ENCODE measurements around the gene TCOF1. TPM values are rescaled to one million over a fixed set of nuclear protein-coding genes. Genes with fewer than 3 reads are reported as not detected.
A peak's percentile ranks its signal among the peaks of the same experiment; 100 is the strongest.

Gene TCOF1
- total and polyA plus RNA-seq, 2 donors from 2014 or later = 12.2 to 23.5 TPM

- no peak for TF ChIP-seq CTCF (IDR thresholded peaks at IDR 0.05; ENCODE audit: borderline replicate concordance, extremely low read depth, insufficient read depth)
- intact Hi-C loops (cut with DNase I) = no loop called here
- H3K27ac ChIP-seq (ENCODE audit: low read depth in 2 of 2, low read length in 2 of 2) = no peak overlapping the region
- no peak overlapping the region for H3K4me3 ChIP-seq (ENCODE audit: low read length in 3 of 3)
- H3K9ac ChIP-seq (ENCODE audit: low read length in 3 of 3) = no peak overlapping the region
- no peaks in the 10 kb centered on the region for H3K27me3 ChIP-seq (ENCODE audit: control insufficient read depth, insufficient read depth, low read length)
- peaks cover 11 to 12% (median 11%) of the 10 kb centered on the region in 3 donors for H3K4me1 ChIP-seq (ENCODE audit: control insufficient read depth in 2 of 3, insufficient read depth in 2 of 3, low read depth in 1 of 3, low read length in 3 of 3)
- DNase-seq = no peak
- H3K9me3 ChIP-seq (ENCODE audit: control insufficient read depth in 2 of 3, insufficient read depth in 1 of 3, low read length in 3 of 3) = no peaks in the 10 kb centered on the region
- FAIRE-seq = no peak
- peaks cover 19 to 43% (median 40%) of the 10 kb centered on the region in 3 donors for H3K36me3 ChIP-seq (ENCODE audit: control insufficient read depth in 2 of 3, insufficient read depth in 3 of 3, low read length in 3 of 3)
Measured at GRCh38 chr5:150446088-150446487, 88.6 kb downstream of the TCOF1 start.

GRCh38 chr5:150446583-150446982, 89.1 kb downstream of the TCOF1 start:
- no peak for TF ChIP-seq CTCF (IDR thresholded peaks at IDR 0.05; ENCODE audit: borderline replicate concordance, extremely low read depth, insufficient read depth)
- intact Hi-C loops (cut with DNase I) = no loop called here
- no peaks in the 10 kb centered on the region for H3K9me3 ChIP-seq (ENCODE audit: control insufficient read depth in 2 of 3, insufficient read depth in 1 of 3, low read length in 3 of 3)
- peaks cover 19 to 43% (median 40%) of the 10 kb centered on the region in 3 donors for H3K36me3 ChIP-seq (ENCODE audit: control insufficient read depth in 2 of 3, insufficient read depth in 3 of 3, low read length in 3 of 3)
- no peak overlapping the region for H3K9ac ChIP-seq (ENCODE audit: low read length in 3 of 3)
- FAIRE-seq (no peak), DNase-seq (no peak)
- H3K4me3 ChIP-seq (ENCODE audit: low read length in 3 of 3) = no peak overlapping the region
- no peak overlapping the region for H3K27ac ChIP-seq (ENCODE audit: low read depth in 2 of 2, low read length in 2 of 2)
- no peaks in the 10 kb centered on the region for H3K27me3 ChIP-seq (ENCODE audit: control insufficient read depth, insufficient read depth, low read length)
- H3K4me1 ChIP-seq (ENCODE audit: control insufficient read depth in 2 of 3, insufficient read depth in 2 of 3, low read depth in 1 of 3, low read length in 3 of 3) = peaks cover 11 to 12% (median 11%) of the 10 kb centered on the region in 3 donors

GRCh38 chr5:150447188-150447587, 89.7 kb downstream of the TCOF1 start:
- H3K27me3 ChIP-seq (ENCODE audit: control insufficient read depth, insufficient read depth, low read length) = no peaks in the 10 kb centered on the region
- no peak overlapping the region for H3K27ac ChIP-seq (ENCODE audit: low read depth in 2 of 2, low read length in 2 of 2)
- no peaks in the 10 kb centered on the region for H3K9me3 ChIP-seq (ENCODE audit: control insufficient read depth in 2 of 3, insufficient read depth in 1 of 3, low read length in 3 of 3)
- no peak overlapping the region for H3K4me3 ChIP-seq (ENCODE audit: low read length in 3 of 3)
- DNase-seq = no peak
- peaks cover 11 to 12% (median 11%) of the 10 kb centered on the region in 3 donors for H3K4me1 ChIP-seq (ENCODE audit: control insufficient read depth in 2 of 3, insufficient read depth in 2 of 3, low read depth in 1 of 3, low read length in 3 of 3)
- TF ChIP-seq CTCF (IDR thresholded peaks at IDR 0.05; ENCODE audit: borderline replicate concordance, extremely low read depth, insufficient read depth) = no peak
- peaks cover 19 to 43% (median 40%) of the 10 kb centered on the region in 3 donors for H3K36me3 ChIP-seq (ENCODE audit: control insufficient read depth in 2 of 3, insufficient read depth in 3 of 3, low read length in 3 of 3)
- intact Hi-C loops (cut with DNase I) = no loop called here
- no peak overlapping the region for H3K9ac ChIP-seq (ENCODE audit: low read length in 3 of 3)
- no peak for FAIRE-seq

- DNase-seq = no peak
- Histone ChIP-seq H3K9ac (ENCODE audit: low read length in 3 of 3) (peak overlapping the region; percentile 90 to 100 (median 98)), H3K4me1 (ENCODE audit: control insufficient read depth in 2 of 3, insufficient read depth in 2 of 3, low read depth in 1 of 3, low read length in 3 of 3) (peaks cover 11 to 12% (median 11%) of the 10 kb centered on the region in 3 donors), H3K36me3 (ENCODE audit: control insufficient read depth in 2 of 3, insufficient read depth in 3 of 3, low read length in 3 of 3) (peaks cover 19 to 43% (median 38%) of the 10 kb centered on the region in 3 donors), H3K9me3 (ENCODE audit: control insufficient read depth in 2 of 3, insufficient read depth in 1 of 3, low read length in 3 of 3) (no peaks in the 10 kb centered on the region), H3K4me3 (ENCODE audit: low read length in 3 of 3) (peak overlapping the region; percentile 79 to 97 (median 91)), H3K27me3 (ENCODE audit: control insufficient read depth, insufficient read depth, low read length) (no peaks in the 10 kb centered on the region), H3K27ac (ENCODE audit: low read depth in 2 of 2, low read length in 2 of 2) (peak overlapping the region in 1 of 2 donors; percentile 12)
- no peak for FAIRE-seq
- TF ChIP-seq CTCF (IDR thresholded peaks at IDR 0.05; ENCODE audit: borderline replicate concordance, extremely low read depth, insufficient read depth) = no peak
- intact Hi-C loops (cut with DNase I) = no loop called here
Measured at GRCh38 chr5:150448334-150448733, 90.8 kb downstream of the TCOF1 start.
